D341Med (cell line): ENCODE data around the gene ATP13A5.

Experiments
- DNase-seq: peaks from one replicate; pipeline ENCODE4 v3.0.0; 2012; ENCODE audit warnings: low spot score

Gene ATP13A5

GRCh38 chr3:193253986-193254660 lies 124.4 kb downstream of the ATP13A5 start:
- no peak for DNase-seq

- no peak for DNase-seq
These were observed 128.1 kb downstream of the ATP13A5 start for GRCh38 chr3:193250492-193250891.

DNA sequence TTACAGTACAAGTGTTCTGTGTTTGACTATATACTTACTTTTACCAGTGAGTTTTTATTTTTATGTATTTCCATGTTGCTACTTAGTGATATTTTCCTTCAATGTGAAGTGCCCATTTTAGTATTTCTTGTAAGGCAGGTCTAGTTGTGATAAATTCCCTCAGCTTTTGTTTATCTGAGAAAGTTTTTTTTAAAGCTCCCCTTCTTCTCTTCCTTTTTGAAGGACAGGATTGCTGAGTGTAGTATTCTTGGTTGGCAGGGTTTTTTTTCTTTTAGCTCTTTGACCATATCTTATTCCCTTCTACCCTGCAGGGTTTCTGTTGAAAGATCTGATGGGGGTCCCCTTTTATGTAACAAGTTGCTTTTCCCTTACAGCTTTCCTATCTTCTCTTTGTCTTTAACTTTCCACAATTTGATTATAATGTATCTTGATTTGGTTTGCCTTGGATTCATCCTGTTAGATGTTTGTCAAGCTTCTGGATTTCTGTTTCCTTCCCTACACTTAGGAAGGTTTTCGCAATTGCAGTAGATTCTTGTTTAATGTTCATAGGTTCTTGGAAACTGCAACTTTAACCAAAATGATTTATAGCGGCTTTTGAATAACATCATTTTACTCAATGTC lies 129.6 kb downstream of the ATP13A5 start:
- no peak for DNase-seq

DNA sequence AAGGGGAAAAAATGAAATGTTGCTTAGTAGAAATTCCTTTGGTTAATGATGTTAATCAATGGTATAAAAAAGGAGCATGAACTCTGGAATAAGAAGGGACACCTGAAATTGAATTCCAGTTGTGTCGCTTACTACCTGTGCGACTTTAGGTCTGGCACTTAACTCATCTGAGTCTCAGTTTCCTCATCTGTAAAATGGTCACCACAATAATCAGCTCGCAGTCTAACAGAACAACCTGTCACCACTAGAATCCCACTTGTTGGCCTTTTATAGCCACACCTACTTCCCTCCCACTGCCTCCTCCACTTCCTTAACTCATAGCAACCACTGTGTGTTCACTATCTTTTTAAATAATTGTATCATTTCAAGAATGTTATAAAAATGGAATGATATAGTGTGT lies 135.0 kb downstream of the ATP13A5 start:
- DNase-seq: no peak

DNA sequence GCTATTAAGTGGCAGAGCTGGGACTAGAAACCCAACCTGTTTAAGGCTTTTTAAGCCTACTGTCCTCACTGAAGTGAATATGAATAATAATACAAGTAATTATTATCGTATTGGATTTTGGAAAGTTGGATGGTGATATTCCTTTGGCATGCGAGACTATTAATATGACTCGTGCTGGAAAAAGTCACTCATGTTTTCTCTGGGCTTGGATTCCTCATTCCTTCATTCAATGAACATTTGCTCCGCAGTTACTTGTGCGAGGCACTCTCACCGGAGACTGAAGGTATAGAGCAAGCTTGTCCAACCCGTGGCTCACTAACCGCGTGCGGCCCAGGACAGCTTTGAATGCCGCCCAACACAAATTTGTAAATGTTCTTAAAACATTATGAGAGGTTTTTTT lies 136.8 kb downstream of the ATP13A5 start:
- DNase-seq: no peak

DNA sequence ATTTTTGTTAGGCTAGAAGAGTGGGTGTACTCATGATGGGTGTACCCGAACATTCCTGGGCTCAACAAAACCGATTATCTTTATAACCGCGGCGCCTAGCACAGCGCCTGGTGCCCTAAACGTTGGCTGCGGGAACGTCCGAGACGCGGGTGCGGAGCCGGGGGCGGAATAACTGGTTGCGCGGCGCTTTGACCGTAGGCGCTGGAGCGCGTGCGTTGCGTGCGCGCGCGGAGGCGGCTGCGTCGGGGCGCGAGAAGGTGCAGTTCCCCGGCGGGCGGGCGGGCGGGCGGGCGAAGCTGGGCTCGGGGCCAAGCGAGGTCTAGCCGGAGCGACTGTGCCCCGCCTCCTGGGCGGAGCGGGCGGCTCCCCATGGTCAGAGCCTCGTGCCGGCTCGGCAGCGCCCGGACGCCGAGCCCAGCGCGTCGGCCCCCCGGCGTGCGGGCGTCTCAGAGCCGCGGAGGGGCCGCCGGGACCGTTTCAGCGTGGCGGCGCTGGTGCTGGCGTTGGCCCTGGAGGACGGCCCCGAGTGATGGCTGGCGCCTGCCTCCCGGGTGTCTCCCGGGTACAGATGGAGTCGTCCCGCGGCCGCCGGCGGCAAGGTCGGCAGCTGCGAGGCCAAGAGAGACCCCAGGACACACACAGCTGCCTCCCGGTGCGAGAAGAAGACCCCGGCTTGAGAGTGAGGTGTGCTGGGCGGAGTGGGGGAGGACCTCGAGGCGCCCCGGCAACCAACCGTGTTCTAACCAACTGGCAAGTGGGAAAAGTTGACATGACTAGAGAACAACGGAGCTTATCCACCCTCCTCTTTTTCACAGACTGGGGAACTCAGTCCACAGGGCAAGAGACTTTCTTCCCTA lies 137.5 kb downstream of the ATP13A5 start, which contains the start of gene PLAAT1:
PLAAT1 (plus strand) TSS at position 373 of the 857 bp plus-strand sequence. CDS start 14,429 bp downstream, outside the sequence.
- peak; percentile 95 for DNase-seq

DNA sequence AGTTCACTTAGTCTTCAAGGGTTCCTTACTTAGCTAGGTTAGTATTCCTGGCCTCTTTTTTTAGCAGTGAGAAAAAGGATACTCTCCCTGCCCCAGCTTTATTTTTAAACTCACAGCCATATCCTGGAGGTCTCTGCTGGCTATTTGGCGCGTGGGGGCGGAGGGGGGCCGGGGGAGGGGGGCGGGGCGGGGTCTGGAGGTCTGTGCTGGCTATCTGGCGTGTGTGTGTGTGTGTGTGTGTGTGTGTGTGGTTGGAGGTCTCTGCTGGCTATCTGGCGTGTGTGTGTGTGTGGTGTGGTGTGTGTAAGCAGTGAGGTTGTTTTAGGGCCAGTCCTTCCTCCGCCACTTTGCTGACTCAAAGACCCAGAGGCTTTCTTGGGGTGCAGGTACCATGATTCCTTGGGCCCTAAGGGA lies 138.1 kb downstream of the ATP13A5 start:
- peak; percentile 28 for DNase-seq

DNA sequence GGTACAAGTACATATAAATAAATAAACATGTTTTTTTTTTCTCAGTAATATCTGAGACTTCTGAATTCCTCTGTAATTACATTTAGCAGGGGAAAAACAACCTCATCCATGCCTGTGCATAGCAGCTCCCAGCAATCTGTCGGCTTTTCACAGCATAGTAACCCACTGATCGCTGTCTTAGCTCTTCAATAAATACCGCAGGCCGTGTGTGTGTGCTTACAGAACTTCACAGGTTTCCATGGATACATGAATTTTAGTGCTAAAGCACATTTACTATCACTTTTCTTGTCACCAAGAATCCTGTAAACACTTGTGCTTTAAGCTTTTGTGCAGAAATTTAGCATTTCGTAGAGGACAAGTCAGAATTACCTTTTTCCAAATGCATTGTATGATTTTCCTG lies 141.5 kb downstream of the ATP13A5 start:
- DNase-seq: no peak

- no peak for DNase-seq
These were observed 142.0 kb downstream of the ATP13A5 start for GRCh38 chr3:193236599-193236998.

- no peak for DNase-seq
These were observed 147.4 kb downstream of the ATP13A5 start for GRCh38 chr3:193231201-193231600.

DNA sequence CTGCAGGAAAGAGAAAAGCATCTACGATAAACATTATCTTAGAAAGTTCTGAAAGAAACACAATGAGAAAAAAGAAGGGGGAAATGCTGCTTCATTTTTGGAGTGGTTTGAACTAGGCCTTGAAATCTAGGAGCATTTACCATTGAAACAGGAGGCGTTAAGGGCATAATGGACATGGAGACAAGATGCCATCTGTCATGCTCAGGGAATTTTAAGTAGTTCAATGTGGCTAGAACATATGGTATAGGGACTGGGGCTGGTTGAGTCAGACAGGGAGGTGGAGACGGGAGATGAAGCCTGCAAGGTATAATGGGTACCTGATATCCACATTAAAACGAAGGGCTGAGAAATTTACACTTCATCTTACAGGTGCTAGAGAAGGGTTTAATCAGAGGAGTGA lies 147.9 kb downstream of the ATP13A5 start:
- DNase-seq: peak; percentile 35

- no peak for DNase-seq
These were observed 148.6 kb downstream of the ATP13A5 start for GRCh38 chr3:193229851-193230420.

GRCh38 chr3:193228206-193228605 lies 150.3 kb downstream of the ATP13A5 start:
- DNase-seq: no peak

DNA sequence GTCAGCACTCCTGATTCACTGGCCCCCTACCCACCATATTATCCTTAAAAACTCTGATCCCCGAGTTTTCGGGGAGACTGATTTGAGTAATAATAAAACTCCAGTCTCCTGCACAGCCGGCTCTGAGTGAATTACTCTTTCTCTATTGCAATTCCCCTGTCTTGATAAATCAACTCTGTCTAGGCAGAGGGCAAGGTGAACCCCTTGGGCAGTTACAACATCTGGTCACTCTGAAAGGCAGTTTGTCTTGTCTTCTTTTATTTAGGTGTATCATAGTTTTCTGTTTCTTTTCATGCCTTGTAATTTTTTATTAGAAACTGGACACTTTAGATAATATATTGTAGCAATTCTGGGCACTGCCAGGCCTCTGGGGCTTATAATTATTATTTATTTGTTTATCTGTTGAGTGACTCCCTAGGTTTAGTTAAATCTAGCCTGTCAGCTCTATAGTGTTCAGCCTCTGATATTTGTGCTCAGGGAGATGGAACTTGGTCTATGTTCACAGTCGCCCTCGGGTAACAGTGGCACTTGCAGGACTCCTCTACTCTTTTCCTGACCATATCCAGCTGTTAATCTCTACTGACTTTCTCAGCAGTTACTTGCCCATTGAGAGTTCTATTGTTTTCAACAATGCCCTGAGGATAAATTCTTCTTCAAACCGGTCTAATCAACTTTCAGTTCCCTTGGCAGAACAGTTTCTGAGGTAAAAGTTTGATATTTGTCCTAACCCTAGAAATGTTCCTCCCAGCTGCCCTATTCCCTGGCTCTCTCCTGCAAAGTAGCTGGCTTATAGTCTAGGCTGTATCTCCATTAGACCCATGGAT lies 153.0 kb downstream of the ATP13A5 start:
- no peak for DNase-seq
